ENCODE results near the gene LGALS9. TPM values are rescaled to one million over a fixed set of nuclear protein-coding genes. Genes with fewer than 3 reads are reported as not detected.
"Not testable (repeated sequence)": the region's sequence is repeated elsewhere in the genome, so short reads cannot be mapped to it uniquely, and the experiment has no call there.

Gene LGALS9
- total RNA-seq, 2 experiments from 2014 or later, result 33.7 to 33.8 TPM

DNA sequence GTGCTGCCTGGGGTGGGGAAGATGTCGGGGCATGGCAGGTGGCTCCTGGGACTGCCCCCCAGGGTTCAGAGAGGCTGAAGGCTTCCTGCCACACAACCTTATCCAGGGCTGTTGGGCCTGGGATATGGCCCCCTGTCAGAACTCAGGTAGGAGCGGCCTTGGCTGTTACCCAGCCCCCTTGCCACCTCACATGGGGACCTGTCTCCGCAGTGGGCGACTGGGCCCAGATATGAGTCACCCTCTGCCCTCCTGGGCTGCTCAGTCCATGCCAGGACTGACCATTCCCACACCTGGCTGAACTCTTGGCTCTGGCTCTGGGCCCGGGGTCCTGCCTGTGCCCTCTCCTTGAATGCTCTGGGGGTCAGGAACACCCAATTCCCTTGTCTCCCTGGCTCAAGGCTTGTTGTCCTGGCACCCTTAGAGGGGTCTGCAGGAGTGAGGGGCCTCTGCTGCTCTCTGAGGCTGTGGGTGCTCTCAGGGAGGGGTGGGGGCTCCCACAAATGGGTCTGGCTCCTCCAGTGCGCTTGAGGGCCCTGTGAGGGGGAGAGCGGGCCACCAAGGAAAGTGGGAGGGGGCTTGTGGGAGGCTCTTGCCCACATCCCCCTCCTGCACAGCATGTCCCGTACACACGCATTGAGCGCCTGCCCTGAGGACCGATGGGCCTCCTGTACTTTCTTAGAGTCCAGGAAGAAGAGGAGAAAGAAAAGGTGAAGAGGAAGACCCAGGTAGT, 36.0 kb downstream of the LGALS9 start:
- Mint-ChIP-seq H3K9me3 (ENCODE audit: low read depth) (no peaks in the 10 kb centered on the region), H3K27ac (no peak overlapping the region), H3K4me3 (no peak overlapping the region), H3K27me3 (no peaks in the 10 kb centered on the region), H3K4me1 (no peaks in the 10 kb centered on the region), H3K36me3 (ENCODE audit: low read depth) (no peaks in the 10 kb centered on the region)
- CTCF ChIA-PET, result no interaction called here
- no peak for ATAC-seq
- no peak for DNase-seq
- intact Hi-C loops (cut with DNase I, micrococcal nuclease), result no loop called here
- POLR2A ChIA-PET, result no interaction called here

DNA sequence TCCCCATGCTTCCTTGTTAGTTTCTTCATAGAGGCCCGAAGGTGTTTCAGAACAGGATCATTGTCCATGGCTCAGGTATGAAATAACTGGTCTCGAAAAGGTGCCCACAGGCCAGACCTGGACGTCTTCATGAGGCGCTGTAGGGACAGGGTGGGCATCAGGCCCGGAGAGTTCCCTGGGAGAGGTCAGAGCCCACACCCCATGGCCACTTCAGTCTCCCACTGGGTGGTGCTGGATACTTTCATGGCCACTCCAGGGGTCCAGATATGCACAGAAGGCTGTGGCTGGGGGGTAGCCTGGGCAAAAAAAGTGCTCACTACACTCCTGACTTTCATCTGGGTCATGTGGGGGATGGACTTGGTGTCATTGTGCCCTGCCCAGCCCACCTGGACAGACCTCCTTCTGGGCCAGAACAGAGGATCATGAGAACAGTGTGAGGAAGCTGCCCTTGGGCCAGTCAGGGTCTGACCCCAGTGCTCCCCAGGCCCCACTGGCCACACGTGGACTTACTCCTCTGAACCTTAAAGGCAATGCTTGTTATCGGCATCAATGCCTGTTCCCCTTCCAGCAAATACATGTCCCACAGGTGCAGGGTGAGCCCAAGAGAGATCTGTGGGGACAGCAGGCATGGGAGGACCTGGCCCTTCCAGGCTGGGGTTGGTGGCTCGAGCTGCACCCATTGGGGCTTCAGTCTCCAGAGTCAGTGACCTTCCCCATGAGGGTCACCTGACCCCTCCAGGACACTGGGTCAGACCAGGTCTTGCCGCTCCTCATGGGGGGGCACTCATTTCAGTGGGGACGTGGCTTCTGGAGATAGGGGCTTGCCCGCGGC, 36.9 kb downstream of the LGALS9 start:
- DNase-seq, result no peak
- no peaks in the 10 kb centered on the region for H3K36me3 Mint-ChIP-seq (ENCODE audit: low read depth)
- H3K4me1 Mint-ChIP-seq, result no peaks in the 10 kb centered on the region
- CTCF ChIA-PET, result interaction anchor here (0.7 kb wide), 1 partner anchor 8 kb away, joined by 3 read pairs; no protein-coding TSS in a partner anchor
- ATAC-seq, result no peak
- intact Hi-C loops (cut with DNase I, micrococcal nuclease), result no loop called here
- no peak overlapping the region for H3K27ac Mint-ChIP-seq
- H3K4me3 Mint-ChIP-seq, result no peak overlapping the region
- POLR2A ChIA-PET, result no interaction called here
- no peaks in the 10 kb centered on the region for H3K9me3 Mint-ChIP-seq (ENCODE audit: low read depth)
- H3K27me3 Mint-ChIP-seq, result no peaks in the 10 kb centered on the region

DNA sequence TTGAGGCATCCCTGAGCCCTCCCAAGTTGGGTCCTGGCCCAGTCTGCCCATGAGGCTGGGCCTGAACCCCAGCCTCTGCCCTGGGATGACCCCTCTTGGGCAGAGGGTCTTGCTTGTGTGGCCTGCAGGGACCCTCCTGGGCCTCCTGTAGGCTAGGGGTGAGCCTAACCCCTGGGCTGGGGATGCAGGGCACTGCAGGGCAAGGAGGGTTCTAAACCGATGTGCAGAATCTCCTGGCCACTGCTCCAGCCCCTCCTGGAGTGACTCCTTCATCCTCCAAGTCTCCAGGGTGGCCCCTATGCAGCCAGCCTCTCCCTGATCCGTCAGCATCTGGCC, 37.5 kb downstream of the LGALS9 start:
- Mint-ChIP-seq H3K27me3 (no peaks in the 10 kb centered on the region), H3K9me3 (ENCODE audit: low read depth) (no peaks in the 10 kb centered on the region), H3K36me3 (ENCODE audit: low read depth) (no peaks in the 10 kb centered on the region), H3K4me1 (no peaks in the 10 kb centered on the region), H3K27ac (no peak overlapping the region), H3K4me3 (no peak overlapping the region)
- intact Hi-C loops (cut with DNase I, micrococcal nuclease), result no loop called here
- ATAC-seq (no peak), DNase-seq (no peak)
- POLR2A ChIA-PET, result no interaction called here
- CTCF ChIA-PET, result no interaction called here

DNA sequence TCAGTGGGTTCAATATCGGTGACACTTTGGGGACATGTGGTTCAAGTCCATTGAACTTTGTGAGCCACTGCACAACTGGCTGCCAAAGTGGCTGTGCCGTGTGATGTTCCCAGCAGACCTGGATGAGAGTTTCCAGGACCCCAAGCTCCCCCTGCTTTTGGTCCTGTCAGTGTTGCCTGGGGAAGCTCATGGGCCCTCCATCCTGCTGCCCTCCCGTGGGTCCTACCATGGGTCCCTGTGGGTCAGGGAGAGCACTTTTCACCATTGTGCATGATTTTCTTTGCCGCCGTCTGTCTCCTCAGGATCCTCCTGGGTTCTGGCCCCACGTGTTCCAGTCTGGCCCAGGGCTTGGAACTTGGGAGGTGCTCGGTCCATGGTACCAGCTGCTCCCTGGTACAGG, 38.1 kb downstream of the LGALS9 start:
- no peaks in the 10 kb centered on the region for H3K36me3 Mint-ChIP-seq (ENCODE audit: low read depth)
- H3K4me3 Mint-ChIP-seq, result no peak overlapping the region
- H3K9me3 Mint-ChIP-seq (ENCODE audit: low read depth), result no peaks in the 10 kb centered on the region
- H3K27me3 Mint-ChIP-seq, result no peaks in the 10 kb centered on the region
- POLR2A ChIA-PET, result interaction anchor here (0.6 kb wide), 1 partner anchor 125 kb away, joined by 3 read pairs; no protein-coding TSS in a partner anchor
- intact Hi-C loops (cut with DNase I, micrococcal nuclease), result no loop called here
- no peak overlapping the region for H3K27ac Mint-ChIP-seq
- no peak for ATAC-seq
- DNase-seq, result no peak
- CTCF ChIA-PET, result no interaction called here
- H3K4me1 Mint-ChIP-seq, result no peaks in the 10 kb centered on the region

DNA sequence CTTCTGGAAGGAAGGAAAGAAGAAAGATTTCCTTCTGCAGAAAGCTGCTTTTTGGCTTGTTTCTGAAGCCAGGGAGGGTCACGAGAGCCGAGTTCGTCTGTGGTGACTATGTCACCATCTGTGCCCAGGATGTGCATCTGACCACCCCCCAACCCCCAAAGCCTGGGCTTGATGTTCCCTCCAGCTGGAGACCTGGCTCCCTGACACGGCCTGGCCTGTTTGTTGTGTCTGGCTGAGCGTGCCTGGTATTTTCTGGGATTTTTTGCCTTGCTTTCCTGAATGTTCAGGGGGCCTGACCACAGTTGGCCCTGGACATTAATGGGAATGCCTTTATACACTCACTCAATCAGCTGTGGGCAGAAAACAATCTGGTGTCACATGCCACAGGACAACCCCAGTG, 38.9 kb downstream of the LGALS9 start:
- Mint-ChIP-seq H3K27me3 (no peaks in the 10 kb centered on the region), H3K36me3 (ENCODE audit: low read depth) (no peaks in the 10 kb centered on the region), H3K4me3 (no peak overlapping the region), H3K4me1 (no peaks in the 10 kb centered on the region), H3K9me3 (ENCODE audit: low read depth) (no peaks in the 10 kb centered on the region), H3K27ac (no peak overlapping the region)
- ChIA-PET POLR2A (no interaction called here), CTCF (no interaction called here)
- ATAC-seq (no peak), DNase-seq (no peak)
- intact Hi-C loops (cut with DNase I, micrococcal nuclease), result no loop called here

DNA sequence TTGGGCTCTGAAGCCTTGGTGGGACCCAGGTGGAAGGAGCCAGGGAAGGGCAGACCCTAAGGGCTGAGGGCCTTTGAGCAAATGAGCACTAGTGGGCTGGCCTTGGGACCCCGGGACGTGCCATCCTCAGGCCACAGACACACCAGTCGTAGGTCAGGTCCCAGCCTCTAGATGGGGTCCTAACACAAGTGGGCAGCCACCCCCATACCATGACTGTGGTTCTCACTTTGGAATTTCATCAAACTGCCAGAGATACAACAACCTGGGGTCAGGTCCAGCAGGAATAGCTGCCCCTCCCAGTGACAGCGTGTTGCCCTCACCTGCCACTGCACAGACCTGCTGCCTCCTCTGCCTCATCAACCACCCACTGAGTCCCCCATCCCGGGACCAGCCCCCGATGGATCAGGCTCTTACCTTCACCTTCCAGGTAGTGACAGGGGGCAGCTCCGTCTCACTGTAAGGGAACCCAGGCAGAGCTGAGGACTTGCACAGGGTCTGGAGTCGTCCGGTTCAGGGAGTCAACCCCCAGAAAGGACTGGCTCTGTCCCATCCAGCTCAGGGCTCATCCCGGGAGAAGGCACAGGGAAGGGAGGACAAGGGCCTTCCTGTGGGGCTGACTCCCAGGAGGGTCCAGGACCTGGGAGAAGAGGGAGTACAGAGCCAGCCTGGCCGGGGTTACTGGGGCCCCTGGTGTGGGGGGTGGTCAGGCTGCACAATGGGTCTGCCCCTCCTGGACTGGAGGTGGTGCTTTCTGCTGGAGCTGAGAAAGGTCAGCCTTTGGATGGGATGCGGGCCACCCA, 40.0 kb downstream of the LGALS9 start:
- no peak overlapping the region for H3K4me3 Mint-ChIP-seq
- no peaks in the 10 kb centered on the region for H3K9me3 Mint-ChIP-seq (ENCODE audit: low read depth)
- CTCF ChIA-PET, result interaction anchor here (0.6 kb wide), 1 partner anchor 279 kb away, joined by 5 read pairs; no protein-coding TSS in a partner anchor
- H3K27me3 Mint-ChIP-seq, result no peaks in the 10 kb centered on the region
- H3K4me1 Mint-ChIP-seq, result no peaks in the 10 kb centered on the region
- H3K36me3 Mint-ChIP-seq (ENCODE audit: low read depth), result no peaks in the 10 kb centered on the region
- intact Hi-C loops (cut with DNase I, micrococcal nuclease), result no loop called here
- POLR2A ChIA-PET, result no interaction called here
- no peak for ATAC-seq
- DNase-seq, result no peak
- H3K27ac Mint-ChIP-seq, result no peak overlapping the region

DNA sequence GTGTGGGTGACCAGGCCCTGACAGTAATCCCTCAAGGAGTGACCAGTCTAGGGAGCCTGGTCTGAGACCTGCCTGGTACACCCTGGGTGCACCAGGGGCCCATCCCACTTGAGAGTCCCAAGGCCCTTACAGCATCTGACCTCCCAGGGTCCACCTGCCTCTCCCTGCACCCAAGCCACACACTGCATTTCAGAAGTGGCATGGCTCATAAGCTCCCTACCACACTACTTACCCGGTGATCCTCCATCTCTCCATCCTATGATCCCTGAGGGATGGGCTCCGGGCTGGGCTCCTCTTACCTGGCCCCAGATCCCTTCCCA, 40.6 kb downstream of the LGALS9 start:
- ATAC-seq (no peak), DNase-seq (no peak)
- POLR2A ChIA-PET, result no interaction called here
- H3K36me3 Mint-ChIP-seq (ENCODE audit: low read depth), result no peaks in the 10 kb centered on the region
- H3K9me3 Mint-ChIP-seq (ENCODE audit: low read depth), result no peaks in the 10 kb centered on the region
- H3K4me3 Mint-ChIP-seq, result no peak overlapping the region
- H3K4me1 Mint-ChIP-seq, result no peaks in the 10 kb centered on the region
- H3K27me3 Mint-ChIP-seq, result no peaks in the 10 kb centered on the region
- H3K27ac Mint-ChIP-seq, result no peak overlapping the region
- CTCF ChIA-PET, result interaction anchor here (0.6 kb wide), 1 partner anchor 280 kb away, joined by 5 read pairs; no protein-coding TSS in a partner anchor
- intact Hi-C loops (cut with DNase I, micrococcal nuclease), result no loop called here

DNA sequence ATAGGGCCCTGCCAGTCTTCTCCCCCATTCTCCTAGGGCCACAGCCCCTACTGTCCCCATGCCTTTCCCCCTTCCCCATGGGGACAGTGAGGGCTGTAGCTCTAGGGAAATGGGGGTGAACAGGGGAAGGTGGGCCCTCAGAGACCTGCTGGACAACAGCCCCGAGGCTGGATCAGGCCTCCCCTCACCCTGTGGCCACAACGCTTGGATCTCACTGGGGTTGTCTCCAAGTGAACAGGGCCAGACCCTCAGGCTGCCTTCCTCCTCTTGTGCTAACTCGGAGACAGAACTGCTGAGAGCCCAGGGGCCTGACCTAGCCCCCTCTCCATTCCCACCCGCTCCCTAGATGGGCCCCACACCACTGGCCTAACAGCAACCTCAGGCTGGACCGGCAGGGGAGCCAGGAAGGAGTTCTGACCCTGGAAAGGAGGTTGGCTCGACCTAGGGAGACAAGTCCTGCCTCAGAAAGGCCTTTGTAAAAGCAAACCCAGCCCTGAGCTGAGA, 41.0 kb downstream of the LGALS9 start:
- H3K36me3 Mint-ChIP-seq (ENCODE audit: low read depth); intact Hi-C loops (cut with DNase I, micrococcal nuclease); H3K4me1 Mint-ChIP-seq; H3K4me3 Mint-ChIP-seq; ATAC-seq; H3K27ac Mint-ChIP-seq; H3K27me3 Mint-ChIP-seq; CTCF ChIA-PET; DNase-seq; POLR2A ChIA-PET; H3K9me3 Mint-ChIP-seq (ENCODE audit: low read depth): not testable (repeated sequence)

DNA sequence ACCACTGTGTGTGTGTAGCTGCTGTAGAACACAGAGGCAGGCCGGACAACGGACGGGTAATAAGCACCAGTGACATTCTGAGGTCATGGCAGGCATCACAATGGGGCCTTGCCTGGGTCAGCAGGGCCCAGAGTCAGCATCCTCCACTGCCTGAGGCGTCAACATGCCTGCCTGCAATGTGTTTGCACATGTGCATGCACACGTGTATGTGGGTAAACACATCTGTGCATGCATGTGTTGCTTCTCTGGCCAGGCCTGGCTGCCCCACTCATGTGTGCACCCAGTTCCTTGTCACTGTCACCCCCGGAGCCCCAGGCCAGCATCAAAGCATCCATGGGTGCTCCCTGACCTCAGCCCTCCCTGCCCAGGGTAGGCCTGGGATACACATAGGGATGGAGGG, 43.3 kb downstream of the LGALS9 start:
- peaks cover 2% of the 10 kb centered on the region for H3K27me3 Mint-ChIP-seq

DNA sequence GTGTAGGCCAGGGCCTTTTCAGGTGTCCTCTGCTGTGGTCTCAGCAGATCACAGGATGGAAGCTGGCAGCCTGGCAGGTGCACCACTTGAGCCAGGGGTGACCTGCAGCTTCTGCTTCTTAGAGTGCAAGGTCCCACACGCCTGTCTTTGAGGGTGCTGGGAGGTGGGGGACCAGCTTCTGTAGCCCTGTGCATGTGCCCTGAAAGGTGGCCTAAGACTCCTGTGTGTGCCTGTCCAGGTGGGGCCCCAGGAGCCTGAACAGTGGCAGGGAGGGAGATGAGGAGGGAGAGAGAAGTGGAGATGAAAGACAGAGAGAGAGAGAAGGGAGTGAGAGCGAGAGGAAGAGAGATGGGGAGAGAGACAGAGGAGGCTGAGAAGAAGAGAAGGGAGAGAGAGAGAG, 46.2 kb downstream of the LGALS9 start:
- Mint-ChIP-seq H3K9me3 (ENCODE audit: low read depth) (no peaks in the 10 kb centered on the region), H3K4me3 (no peak overlapping the region), H3K27me3 (peaks cover 2% of the 10 kb centered on the region), H3K4me1 (no peaks in the 10 kb centered on the region), H3K27ac (no peak overlapping the region), H3K36me3 (ENCODE audit: low read depth) (no peaks in the 10 kb centered on the region)
- intact Hi-C loops (cut with DNase I, micrococcal nuclease), result no loop called here
- DNase-seq (no peak), ATAC-seq (no peak)
- ChIA-PET POLR2A (no interaction called here), CTCF (no interaction called here)

More for the DNA sequence above, 43.3 kb downstream of the LGALS9 start:
- ChIA-PET POLR2A (no interaction called here), CTCF (no interaction called here)
- intact Hi-C loops (cut with DNase I, micrococcal nuclease), result no loop called here
- H3K4me1 Mint-ChIP-seq, result no peaks in the 10 kb centered on the region
- no peak overlapping the region for H3K27ac Mint-ChIP-seq
- no peak overlapping the region for H3K4me3 Mint-ChIP-seq
- no peak for DNase-seq
- no peaks in the 10 kb centered on the region for H3K9me3 Mint-ChIP-seq (ENCODE audit: low read depth)
- ATAC-seq, result no peak
- H3K36me3 Mint-ChIP-seq (ENCODE audit: low read depth), result no peaks in the 10 kb centered on the region

DNA sequence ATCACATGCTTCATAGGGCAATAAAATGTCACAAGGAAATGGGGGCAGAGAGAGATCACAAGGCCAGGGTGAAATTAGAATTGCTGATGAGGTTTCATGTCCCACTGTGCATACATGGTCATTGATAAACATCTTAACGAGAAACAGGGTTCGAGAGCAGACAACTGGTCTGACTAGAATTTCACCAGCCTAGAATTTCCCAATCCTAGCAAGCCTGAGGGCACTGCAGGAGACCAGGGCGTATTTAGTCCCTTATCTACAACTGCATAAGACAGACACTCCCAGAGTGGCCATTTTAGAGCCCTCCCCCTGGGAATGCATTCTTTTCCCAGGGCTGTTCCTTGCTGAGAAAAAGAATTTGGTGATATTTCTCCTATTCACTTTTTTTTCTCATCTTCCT, 55.3 kb downstream of the LGALS9 start:
- peaks cover 21% of the 10 kb centered on the region for H3K27me3 Mint-ChIP-seq
- H3K9me3 Mint-ChIP-seq (ENCODE audit: low read depth); H3K27ac Mint-ChIP-seq; intact Hi-C loops (cut with DNase I, micrococcal nuclease); DNase-seq; ATAC-seq; H3K4me3 Mint-ChIP-seq; CTCF ChIA-PET; H3K4me1 Mint-ChIP-seq; POLR2A ChIA-PET; H3K36me3 Mint-ChIP-seq (ENCODE audit: low read depth): not testable (repeated sequence)

Measured in activated CD4-positive, alpha-beta T cell treated with anti-CD3 and anti-CD28 coated beads for 36 hours (primary cell).